IPS-18a (cell line): ENCODE results near the gene GRM5.

ENCODE experiments used
- H3K27ac ChIP-seq: one replicate; pipeline ENCODE4 v1.5.1; 2013; ENCODE audit warnings: low read length
- H3K27me3 ChIP-seq: one replicate; pipeline ENCODE4 v1.6.1; 2013; ENCODE audit warnings: mild to moderate bottlenecking, low read length; ENCODE audit not compliant: control insufficient read depth, insufficient read depth
- H3K36me3 ChIP-seq: one replicate; pipeline ENCODE4 v1.6.1; 2013; ENCODE audit warnings: low read depth, low read length; ENCODE audit not compliant: control insufficient read depth
- H3K4me1 ChIP-seq: one replicate; pipeline ENCODE4 v1.6.1; 2013; ENCODE audit warnings: low read depth, low read length; ENCODE audit not compliant: control insufficient read depth
- H3K4me3 ChIP-seq: one replicate; pipeline ENCODE4 v1.5.1; 2013; ENCODE audit warnings: low read length
- H3K9ac ChIP-seq: one replicate; pipeline ENCODE4 v1.6.1; 2013; ENCODE audit warnings: mild to moderate bottlenecking, low read length, moderate library complexity
- H3K9me3 ChIP-seq: one replicate; pipeline ENCODE4 v1.6.1; 2013; ENCODE audit warnings: low read depth, low read length; ENCODE audit not compliant: control insufficient read depth

The GRM5 gene

DNA sequence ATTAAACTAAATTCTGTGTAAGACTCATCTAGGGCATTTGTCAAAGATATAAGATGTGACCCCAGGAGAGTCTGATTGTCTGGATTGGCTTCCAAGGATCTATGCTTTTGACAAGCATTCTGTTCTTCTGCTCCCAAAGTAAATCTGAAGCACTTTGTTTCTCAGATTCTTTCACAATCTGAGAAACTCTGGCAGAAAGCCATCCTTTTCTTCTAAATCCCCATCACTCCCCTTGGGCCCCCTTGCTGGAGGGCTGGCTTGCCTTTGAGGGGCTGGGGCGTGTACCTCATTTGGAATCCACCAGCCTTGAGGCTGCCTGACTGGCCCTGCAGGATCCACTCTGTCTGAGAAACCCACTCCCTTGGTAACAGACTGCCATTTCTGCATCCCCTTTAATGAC lies 554.8 kb downstream of the GRM5 start:
- Histone ChIP-seq H3K4me3 (no peak overlapping the region), H3K4me1 (peaks cover 9% of the 10 kb centered on the region), H3K27ac (no peak overlapping the region), H3K9ac (no peak overlapping the region), H3K27me3 (no peaks in the 10 kb centered on the region), H3K9me3 (no peaks in the 10 kb centered on the region), H3K36me3 (no peaks in the 10 kb centered on the region)

DNA sequence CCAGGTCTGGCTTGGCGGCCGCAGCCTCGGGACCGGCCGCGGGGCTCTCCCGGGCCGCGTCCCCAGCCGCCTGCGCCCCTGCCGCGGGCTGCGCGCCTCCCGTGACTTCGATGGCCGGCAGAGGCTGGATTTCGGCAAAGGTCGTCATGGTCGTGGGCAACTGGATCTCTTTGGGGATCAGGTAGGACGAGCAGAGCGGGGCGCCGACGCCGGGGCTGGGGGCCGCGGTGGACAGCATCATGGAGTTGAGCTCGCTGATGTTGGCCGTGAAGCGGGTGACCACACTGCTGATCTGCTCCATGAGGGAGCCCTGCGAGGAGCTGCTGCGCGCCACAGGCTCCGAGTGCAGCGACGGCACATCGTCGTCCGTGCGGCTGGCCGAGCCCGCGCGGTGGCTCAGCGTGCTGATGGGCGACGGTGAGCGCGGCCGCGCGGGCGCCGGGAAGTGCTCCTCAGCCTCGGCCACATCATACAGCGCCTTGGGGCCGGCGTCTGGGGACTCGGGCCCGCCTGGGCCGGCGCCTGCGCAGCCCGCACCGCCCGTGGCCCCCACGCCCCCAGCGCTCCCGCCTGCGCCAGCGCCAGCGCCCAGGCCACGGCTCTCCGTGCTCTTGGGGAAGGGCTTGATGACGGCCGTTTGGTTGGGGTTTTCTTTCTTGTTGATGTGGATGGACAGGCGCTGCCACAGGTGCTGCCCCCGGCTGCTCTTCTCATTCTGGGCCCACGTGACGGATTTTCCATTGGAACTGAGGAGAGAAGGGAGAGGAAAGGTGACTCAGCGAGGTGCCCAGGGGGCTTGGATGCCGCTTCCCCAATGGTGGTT lies 556.8 kb downstream of the GRM5 start:
- Histone ChIP-seq H3K4me1 (peaks cover 9% of the 10 kb centered on the region), H3K27ac (no peak overlapping the region), H3K9ac (no peak overlapping the region), H3K9me3 (no peaks in the 10 kb centered on the region), H3K36me3 (no peaks in the 10 kb centered on the region), H3K4me3 (no peak overlapping the region), H3K27me3 (no peaks in the 10 kb centered on the region)

DNA sequence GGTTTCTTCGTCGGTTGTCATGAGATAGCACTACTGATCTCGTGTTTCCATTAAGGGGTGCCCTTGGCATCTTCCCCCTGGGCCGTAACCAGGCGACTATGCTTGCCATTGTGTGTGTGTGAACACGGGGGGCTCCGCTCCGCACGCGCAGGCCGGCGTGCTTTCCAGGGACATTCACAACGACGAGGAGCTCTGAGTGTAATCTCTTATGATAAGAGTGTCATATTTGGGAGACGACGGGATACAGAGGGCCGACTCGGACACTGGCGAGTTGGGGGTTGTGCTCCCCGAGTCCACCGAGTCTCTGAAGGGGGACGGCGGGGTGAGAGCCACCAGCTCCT lies 557.4 kb downstream of the GRM5 start:
- no peak overlapping the region for H3K4me3 ChIP-seq
- no peak overlapping the region for H3K9ac ChIP-seq
- H3K36me3 ChIP-seq: no peaks in the 10 kb centered on the region
- H3K4me1 ChIP-seq: peaks cover 9% of the 10 kb centered on the region
- H3K27me3 ChIP-seq: no peaks in the 10 kb centered on the region
- no peaks in the 10 kb centered on the region for H3K9me3 ChIP-seq
- H3K27ac ChIP-seq: no peak overlapping the region

DNA sequence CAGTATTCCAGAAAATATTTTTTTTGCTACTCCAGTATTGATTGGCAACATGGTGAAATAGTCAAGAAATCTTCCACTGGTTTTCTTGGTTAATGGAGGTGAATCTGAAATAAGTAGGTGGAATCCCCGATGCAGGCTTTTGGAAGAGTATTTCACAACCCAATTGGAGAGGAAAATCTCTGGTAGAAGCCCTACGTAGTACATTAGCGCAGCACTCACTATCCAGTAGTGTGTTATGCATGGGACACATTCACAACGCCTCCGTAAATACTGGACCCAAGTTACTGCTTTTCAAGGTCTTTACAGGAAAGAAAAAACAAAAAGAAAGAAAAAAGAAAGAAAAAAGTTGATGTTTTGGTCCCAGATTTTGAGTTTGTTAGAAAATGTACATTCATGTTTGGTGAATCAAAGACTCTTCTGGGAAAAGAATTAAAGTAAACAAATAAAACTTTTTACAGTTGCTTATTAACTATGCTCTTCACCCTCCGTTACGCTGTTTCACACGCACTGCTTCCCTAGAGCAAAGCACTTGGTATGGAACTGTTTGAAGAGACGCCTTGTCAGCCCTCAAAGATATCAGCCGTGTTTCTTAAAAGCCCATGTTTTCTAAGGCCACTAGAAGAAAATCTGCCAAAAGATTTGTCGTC lies 557.9 kb downstream of the GRM5 start:
- Histone ChIP-seq H3K9me3 (no peaks in the 10 kb centered on the region), H3K4me1 (peaks cover 9% of the 10 kb centered on the region), H3K27ac (no peak overlapping the region), H3K36me3 (no peaks in the 10 kb centered on the region), H3K4me3 (no peak overlapping the region), H3K27me3 (no peaks in the 10 kb centered on the region), H3K9ac (no peak overlapping the region)

DNA sequence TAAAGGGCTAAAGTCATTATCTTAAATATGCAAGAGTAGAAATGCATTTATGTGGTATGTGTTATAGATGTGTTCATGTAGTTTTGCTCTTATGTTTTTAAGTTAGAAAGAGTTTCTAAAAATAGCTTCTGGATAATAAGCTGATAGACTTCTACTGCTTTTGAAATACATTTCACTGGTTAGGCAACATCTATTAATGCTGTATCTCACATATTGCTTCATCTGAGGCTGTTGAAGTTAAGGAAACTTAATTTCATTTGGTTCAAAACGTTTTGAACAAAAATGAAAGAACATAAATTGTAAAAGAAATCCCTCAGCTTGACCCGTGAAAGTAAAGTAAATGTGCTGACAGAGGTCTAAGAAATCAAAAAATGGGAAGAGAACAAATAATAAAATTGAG lies 564.2 kb downstream of the GRM5 start:
- Histone ChIP-seq H3K27me3 (no peaks in the 10 kb centered on the region), H3K9ac (no peak overlapping the region), H3K4me1 (peaks cover 5% of the 10 kb centered on the region), H3K27ac (no peak overlapping the region), H3K4me3 (no peak overlapping the region), H3K9me3 (no peaks in the 10 kb centered on the region), H3K36me3 (no peaks in the 10 kb centered on the region)

DNA sequence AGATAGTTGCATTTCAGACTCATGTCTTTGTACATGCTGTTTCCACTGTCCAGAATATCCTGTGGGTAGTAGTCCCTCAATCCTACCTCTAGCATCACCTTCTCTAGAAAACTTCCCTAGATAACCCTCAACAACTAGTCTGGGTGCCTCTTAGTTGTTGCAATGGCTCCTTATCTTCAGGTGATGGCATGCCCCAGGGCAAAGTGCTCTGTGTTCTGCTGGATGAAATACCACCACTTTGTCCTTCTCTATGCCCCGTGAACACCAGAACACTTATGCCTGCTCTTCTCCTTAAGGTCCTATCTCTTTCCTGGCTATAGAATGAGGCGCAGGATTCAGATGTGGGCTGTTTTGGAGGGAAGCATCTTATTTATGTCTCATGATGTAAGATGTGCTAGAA lies 569.9 kb downstream of the GRM5 start:
- Histone ChIP-seq H3K27ac (no peak overlapping the region), H3K9ac (no peak overlapping the region), H3K4me1 (no peaks in the 10 kb centered on the region), H3K4me3 (no peak overlapping the region), H3K27me3 (no peaks in the 10 kb centered on the region), H3K9me3 (no peaks in the 10 kb centered on the region), H3K36me3 (no peaks in the 10 kb centered on the region)

DNA sequence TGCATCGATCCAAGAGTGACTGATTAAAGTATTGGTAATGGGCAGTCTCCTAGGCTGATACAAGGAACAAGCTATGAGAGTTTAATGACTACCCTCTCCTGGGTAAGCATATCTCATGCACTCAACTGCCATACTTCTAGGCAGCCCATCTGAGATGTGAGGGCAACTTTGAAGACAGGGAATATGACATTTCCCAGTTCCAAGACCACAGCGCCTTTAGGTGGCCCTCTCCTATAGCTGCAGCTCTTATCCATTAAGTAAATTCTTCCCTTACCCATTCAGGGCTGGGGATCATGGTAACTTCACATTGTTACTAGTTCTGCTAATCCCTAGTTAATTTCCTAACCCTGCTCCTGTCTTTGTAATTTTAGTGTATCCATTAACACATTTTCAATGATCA lies 570.9 kb downstream of the GRM5 start:
- Histone ChIP-seq H3K9me3 (no peaks in the 10 kb centered on the region), H3K4me1 (no peaks in the 10 kb centered on the region), H3K36me3 (no peaks in the 10 kb centered on the region), H3K27me3 (no peaks in the 10 kb centered on the region), H3K4me3 (no peak overlapping the region), H3K27ac (no peak overlapping the region), H3K9ac (no peak overlapping the region)

DNA sequence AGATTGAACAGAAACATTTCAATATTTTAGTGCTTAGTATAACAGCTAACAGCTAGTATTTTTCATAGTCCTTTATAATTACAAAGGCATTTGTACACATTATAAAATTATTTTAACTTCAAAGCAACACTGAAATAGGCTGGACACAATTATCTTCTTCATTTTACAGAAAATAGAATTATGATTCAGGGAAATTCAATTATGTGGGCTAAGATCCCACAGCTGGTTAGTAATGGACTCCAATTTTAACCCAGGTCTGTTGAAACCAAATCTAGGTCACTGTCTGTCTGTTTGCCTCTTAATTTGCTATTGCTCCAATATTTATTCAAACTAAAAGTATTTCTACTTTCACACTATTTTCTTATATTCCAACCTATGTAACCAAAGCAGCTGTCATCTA lies 574.1 kb downstream of the GRM5 start:
- no peak overlapping the region for H3K4me3 ChIP-seq
- H3K27ac ChIP-seq: no peak overlapping the region
- H3K4me1 ChIP-seq: no peaks in the 10 kb centered on the region

DNA sequence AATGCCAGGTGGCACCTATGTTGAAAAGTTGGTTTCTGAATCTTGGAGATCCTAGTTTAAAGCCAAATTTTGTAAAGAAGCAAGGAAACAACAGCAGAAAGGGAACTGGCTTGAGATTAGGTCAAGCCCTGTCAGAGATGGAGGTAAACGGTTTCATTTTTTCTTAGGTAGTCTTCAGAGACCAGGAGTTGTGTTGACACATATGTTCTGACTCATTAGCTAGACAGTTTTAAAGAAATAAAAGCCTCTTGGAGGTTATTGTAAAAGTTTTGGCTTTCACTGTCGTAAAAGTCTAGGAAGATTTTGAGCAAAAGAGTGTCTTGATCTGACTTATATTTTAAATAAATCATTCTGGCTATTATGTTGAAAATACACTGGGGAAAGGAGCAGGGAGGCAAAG lies 576.8 kb downstream of the GRM5 start:
- no peaks in the 10 kb centered on the region for H3K36me3 ChIP-seq
- no peaks in the 10 kb centered on the region for H3K4me1 ChIP-seq
- no peak overlapping the region for H3K27ac ChIP-seq
- H3K27me3 ChIP-seq: no peaks in the 10 kb centered on the region
- no peak overlapping the region for H3K4me3 ChIP-seq
- H3K9ac ChIP-seq: no peak overlapping the region
- H3K9me3 ChIP-seq: no peaks in the 10 kb centered on the region

More for the DNA sequence above, 574.1 kb downstream of the GRM5 start:
- H3K36me3 ChIP-seq: no peaks in the 10 kb centered on the region
- H3K9ac ChIP-seq: no peak overlapping the region
- H3K27me3 ChIP-seq: no peaks in the 10 kb centered on the region
- no peaks in the 10 kb centered on the region for H3K9me3 ChIP-seq

DNA sequence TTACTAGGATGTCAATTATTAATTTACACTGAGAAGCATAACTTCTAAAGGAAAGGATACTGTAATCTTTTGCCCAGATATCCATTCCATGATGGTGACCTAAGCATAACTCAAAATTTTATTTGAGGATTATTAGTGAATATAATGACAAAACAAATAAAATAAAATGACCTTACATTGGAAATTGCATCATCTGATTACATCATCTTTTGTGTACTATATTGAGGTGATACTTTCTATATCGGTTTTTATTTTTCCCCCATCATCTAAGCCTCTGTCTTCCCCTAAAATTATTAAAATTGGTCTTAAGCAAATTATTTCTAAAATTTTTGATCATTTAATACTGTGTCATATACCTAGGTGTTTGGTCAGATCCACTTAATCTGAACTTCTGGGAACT lies 578.1 kb downstream of the GRM5 start:
- H3K9me3 ChIP-seq: no peaks in the 10 kb centered on the region
- H3K9ac ChIP-seq: no peak overlapping the region
- no peak overlapping the region for H3K27ac ChIP-seq
- H3K36me3 ChIP-seq: no peaks in the 10 kb centered on the region
- no peak overlapping the region for H3K4me3 ChIP-seq
- no peaks in the 10 kb centered on the region for H3K4me1 ChIP-seq
- H3K27me3 ChIP-seq: no peaks in the 10 kb centered on the region

DNA sequence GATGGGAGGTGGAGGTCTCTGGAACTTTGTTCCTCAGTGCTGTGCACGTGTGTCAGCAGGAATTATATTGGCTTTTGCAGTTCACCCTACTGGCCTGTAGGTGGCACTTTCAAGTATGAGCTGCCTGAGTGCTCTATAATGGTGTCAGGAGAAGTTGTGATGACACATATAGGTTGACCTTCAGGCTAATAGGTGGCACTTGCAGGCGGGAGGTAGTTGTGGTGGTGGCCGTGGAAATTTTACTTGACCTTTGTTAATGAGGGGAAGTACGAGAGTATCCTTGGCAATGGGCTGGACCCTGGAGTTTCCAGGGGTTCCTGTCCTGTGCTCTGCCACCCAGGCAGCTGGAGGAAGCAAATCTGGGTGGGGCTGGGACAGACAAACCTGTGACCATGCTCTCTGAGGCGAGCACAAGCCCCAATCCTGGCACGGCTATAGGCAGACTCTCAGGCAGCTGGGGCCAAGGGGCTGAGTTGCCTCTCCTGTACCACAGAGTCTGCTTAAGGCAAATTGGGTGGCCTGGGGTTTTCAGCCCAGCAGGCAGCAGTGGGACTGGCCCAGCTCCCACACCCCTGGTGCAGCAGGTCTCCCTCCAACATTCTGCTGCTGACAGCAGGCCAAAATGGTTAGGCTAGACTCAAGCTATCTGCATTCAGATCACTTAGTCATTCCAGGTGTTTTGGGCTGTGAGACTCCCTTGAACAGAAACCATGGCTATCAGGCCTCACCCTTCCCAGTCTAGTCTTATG lies 580.7 kb downstream of the GRM5 start:
- H3K36me3 ChIP-seq: no peaks in the 10 kb centered on the region
- no peaks in the 10 kb centered on the region for H3K4me1 ChIP-seq
- H3K27me3 ChIP-seq: no peaks in the 10 kb centered on the region
- no peak overlapping the region for H3K4me3 ChIP-seq
- no peak overlapping the region for H3K9ac ChIP-seq
- H3K27ac ChIP-seq: no peak overlapping the region
- H3K9me3 ChIP-seq: no peaks in the 10 kb centered on the region
